Ovary (tissue), 3 donors: ENCODE results near the gene RNU6-9.

ENCODE experiments used
- POLR2A ChIP-seq: fragments of 450-650 bp; IDR thresholded peaks from one replicate; pipeline ENCODE4 v1.6.1; 2017; ENCODE audit warnings: antibody characterized with exemption, mild to moderate bottlenecking, moderate library complexity
- TF ChIP-seq, protein P1 (sequence below), 3 donors: fragments of 450-650 bp in 2 of 3; fragments of 200-600 bp in 1 of 3; IDR thresholded peaks; one replicate each; pipeline versions ENCODE4 v1.5.1 to v1.8.0; 2016 to 2022; ENCODE audit warnings: antibody characterized with exemption in 3 of 3, mild to moderate bottlenecking in 1 of 3
- donor health status: DM: no; HTN: no; CAD: no.

DNA sequence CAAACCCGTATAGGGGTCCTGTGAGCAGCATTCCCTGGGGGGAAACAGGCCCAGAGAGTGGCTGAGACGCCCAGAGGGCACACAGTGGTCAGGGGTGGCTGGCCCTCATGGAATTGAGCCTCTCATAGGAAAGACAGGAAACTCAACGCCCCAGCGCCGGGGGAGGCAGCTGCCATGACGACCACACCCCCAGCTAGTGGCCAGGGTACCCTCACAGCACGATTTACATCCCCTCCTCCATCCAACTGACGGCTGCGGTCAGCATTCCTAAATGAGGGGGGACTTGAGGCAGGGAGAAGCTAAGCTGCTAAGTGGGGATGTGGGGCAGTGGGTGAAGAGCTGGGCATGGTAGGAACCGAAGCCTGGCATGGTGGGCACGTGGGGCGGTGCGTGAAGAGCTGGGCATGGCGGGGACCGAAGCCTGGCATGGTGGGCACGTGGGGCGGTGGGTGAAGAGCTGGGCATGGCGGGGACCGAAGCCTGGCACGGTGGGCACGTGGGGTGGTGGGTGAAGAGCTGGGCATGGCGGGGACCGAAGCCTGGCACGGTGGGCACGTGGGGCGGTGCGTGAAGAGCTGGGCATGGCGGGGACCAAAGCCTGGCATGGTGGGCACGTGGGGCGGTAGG lies 10.3 kb upstream of the RNU6-9 start:
- TF ChIP-seq, protein P1, sequence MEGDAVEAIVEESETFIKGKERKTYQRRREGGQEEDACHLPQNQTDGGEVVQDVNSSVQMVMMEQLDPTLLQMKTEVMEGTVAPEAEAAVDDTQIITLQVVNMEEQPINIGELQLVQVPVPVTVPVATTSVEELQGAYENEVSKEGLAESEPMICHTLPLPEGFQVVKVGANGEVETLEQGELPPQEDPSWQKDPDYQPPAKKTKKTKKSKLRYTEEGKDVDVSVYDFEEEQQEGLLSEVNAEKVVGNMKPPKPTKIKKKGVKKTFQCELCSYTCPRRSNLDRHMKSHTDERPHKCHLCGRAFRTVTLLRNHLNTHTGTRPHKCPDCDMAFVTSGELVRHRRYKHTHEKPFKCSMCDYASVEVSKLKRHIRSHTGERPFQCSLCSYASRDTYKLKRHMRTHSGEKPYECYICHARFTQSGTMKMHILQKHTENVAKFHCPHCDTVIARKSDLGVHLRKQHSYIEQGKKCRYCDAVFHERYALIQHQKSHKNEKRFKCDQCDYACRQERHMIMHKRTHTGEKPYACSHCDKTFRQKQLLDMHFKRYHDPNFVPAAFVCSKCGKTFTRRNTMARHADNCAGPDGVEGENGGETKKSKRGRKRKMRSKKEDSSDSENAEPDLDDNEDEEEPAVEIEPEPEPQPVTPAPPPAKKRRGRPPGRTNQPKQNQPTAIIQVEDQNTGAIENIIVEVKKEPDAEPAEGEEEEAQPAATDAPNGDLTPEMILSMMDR (IDR thresholded peaks at IDR 0.05): no peak
- no peak for TF ChIP-seq POLR2A
